Measurements from ENCODE around the gene BMS1.

The BMS1 gene

DNA sequence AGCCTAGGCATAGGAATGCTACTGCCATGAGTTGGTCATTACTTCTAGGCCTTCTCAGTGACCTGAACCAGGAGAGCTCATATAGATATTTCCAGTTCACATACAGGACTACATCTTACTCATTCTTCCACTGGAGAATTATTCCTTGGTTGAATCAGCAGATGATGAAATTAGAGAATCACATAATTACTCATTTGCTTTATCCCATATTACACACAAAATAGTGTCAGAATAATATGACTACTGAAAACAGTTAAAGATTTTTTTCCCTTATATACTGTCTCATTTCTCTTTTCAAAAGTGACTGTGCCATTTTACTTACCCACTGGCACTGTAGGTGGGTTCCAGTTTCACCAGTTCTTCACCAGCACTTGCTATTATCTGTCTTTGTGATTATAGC is 18.5 kb downstream of the BMS1 start:
- H3K4me3 ChIP-seq (ENCODE audit: insufficient read depth, low read length, poor library complexity, severe bottlenecking), result no peak overlapping the region
- H3K9ac ChIP-seq (ENCODE audit: low read length), result no peak overlapping the region
- no peaks in the 10 kb centered on the region for H4K20me1 ChIP-seq (ENCODE audit: low read depth, low read length)
- H2AFZ ChIP-seq (ENCODE audit: low read depth, low read length, severe bottlenecking), result no peak overlapping the region
- TF ChIP-seq, protein P1, sequence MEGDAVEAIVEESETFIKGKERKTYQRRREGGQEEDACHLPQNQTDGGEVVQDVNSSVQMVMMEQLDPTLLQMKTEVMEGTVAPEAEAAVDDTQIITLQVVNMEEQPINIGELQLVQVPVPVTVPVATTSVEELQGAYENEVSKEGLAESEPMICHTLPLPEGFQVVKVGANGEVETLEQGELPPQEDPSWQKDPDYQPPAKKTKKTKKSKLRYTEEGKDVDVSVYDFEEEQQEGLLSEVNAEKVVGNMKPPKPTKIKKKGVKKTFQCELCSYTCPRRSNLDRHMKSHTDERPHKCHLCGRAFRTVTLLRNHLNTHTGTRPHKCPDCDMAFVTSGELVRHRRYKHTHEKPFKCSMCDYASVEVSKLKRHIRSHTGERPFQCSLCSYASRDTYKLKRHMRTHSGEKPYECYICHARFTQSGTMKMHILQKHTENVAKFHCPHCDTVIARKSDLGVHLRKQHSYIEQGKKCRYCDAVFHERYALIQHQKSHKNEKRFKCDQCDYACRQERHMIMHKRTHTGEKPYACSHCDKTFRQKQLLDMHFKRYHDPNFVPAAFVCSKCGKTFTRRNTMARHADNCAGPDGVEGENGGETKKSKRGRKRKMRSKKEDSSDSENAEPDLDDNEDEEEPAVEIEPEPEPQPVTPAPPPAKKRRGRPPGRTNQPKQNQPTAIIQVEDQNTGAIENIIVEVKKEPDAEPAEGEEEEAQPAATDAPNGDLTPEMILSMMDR (IDR thresholded peaks at IDR 0.05; ENCODE audit: insufficient read depth, low read length, poor library complexity, severe bottlenecking), result no peak
- TF ChIP-seq EZH2phosphoT487 (conservative IDR thresholded peaks at IDR 0.05; ENCODE audit: low read length), result no peak
- H3K36me3 ChIP-seq (ENCODE audit: low read length), result peaks cover 47% of the 10 kb centered on the region; the same call in 1 of the 2 replicates
- H3K9me2 ChIP-seq (replicated peaks; ENCODE audit: insufficient read depth, low read length), result no peaks in the 10 kb centered on the region
- H3K4me2 ChIP-seq (ENCODE audit: low read depth, low read length, poor library complexity, severe bottlenecking), result no peak overlapping the region
- H3F3A ChIP-seq (ENCODE audit: insufficient read depth), result no peaks in the 10 kb centered on the region
- H3K9me3 ChIP-seq (ENCODE audit: insufficient read depth, low read length), result no peaks in the 10 kb centered on the region
- H3K27me3 ChIP-seq (ENCODE audit: low read length), result no peaks in the 10 kb centered on the region
- H3K27ac ChIP-seq (ENCODE audit: low read depth, low read length), result no peak overlapping the region
- peaks cover 3% of the 10 kb centered on the region; the same call in 1 of the 2 replicates for H3K79me2 ChIP-seq (ENCODE audit: insufficient read depth, low read length)

DNA sequence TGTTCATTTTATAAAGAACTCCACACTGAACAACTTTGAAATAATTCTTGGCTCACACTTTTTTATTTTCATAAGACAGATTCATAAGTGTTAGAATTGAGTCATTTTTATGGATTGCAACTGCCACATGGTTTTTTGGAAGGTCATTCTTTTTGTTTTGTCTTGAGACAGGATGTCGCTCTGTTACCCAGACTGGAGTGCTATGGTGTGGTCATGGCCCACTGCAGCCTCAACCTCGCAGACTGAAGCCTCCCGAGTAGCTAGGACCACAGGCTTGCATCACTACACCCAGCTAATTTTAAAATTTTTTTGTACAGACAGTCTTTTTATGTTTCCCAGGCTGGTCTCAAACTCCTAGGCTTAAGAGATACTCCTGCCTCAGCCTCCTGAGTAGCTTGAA is 20.3 kb downstream of the BMS1 start:
- Histone ChIP-seq H3K9me3 (ENCODE audit: insufficient read depth, low read length) (no peaks in the 10 kb centered on the region), H3K36me3 (ENCODE audit: low read length) (peaks cover 37% of the 10 kb centered on the region; the same call in 1 of the 2 replicates), H3K27ac (ENCODE audit: low read depth, low read length) (no peak overlapping the region)

DNA sequence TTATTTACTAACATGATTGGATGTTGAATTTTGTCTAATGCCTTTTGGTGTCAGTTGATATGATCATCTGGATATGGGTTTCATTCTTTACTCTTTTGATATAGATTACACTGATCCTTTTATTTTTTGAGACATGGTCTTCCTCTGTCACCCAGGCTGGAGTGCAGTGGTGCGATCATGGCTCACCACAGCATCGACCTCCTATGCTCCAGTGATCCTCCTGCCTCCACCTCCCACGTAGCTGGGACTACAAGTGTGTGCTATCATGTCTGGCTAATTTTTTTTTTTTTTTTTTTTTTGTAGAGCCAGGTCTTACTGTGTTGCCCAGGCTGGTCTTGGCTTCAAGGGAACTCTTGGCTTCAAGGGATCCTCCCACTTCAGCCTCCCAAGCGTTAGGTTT is 27.1 kb downstream of the BMS1 start:
- Histone ChIP-seq H3K9me2 (replicated peaks; ENCODE audit: insufficient read depth, low read length) (no peaks in the 10 kb centered on the region), H3K4me3 (ENCODE audit: insufficient read depth, low read length, poor library complexity, severe bottlenecking) (no peak overlapping the region), H3K9ac (ENCODE audit: low read length) (no peak overlapping the region), H3K9me3 (ENCODE audit: insufficient read depth, low read length) (no peaks in the 10 kb centered on the region), H3K27me3 (ENCODE audit: low read length) (no peaks in the 10 kb centered on the region), H2AFZ (ENCODE audit: low read depth, low read length, severe bottlenecking) (no peak overlapping the region), H4K20me1 (ENCODE audit: low read depth, low read length) (no peaks in the 10 kb centered on the region), H3K79me2 (ENCODE audit: insufficient read depth, low read length) (peaks cover 18% of the 10 kb centered on the region), H3K27ac (ENCODE audit: low read depth, low read length) (no peak overlapping the region), H3K36me3 (ENCODE audit: low read length) (peaks cover 6% of the 10 kb centered on the region; the same call in 1 of the 2 replicates), H3F3A (ENCODE audit: insufficient read depth) (no peaks in the 10 kb centered on the region), H3K4me2 (ENCODE audit: low read depth, low read length, poor library complexity, severe bottlenecking) (no peak overlapping the region)
- TF ChIP-seq, protein P1 (IDR thresholded peaks at IDR 0.05; ENCODE audit: insufficient read depth, low read length, poor library complexity, severe bottlenecking), result no peak
- no peak for TF ChIP-seq EZH2phosphoT487 (conservative IDR thresholded peaks at IDR 0.05; ENCODE audit: low read length)

More for the DNA sequence above, 20.3 kb downstream of the BMS1 start:
- Histone ChIP-seq H3K27me3 (ENCODE audit: low read length) (no peaks in the 10 kb centered on the region), H3F3A (ENCODE audit: insufficient read depth) (no peaks in the 10 kb centered on the region), H2AFZ (ENCODE audit: low read depth, low read length, severe bottlenecking) (no peak overlapping the region), H3K4me2 (ENCODE audit: low read depth, low read length, poor library complexity, severe bottlenecking) (no peak overlapping the region), H3K4me3 (ENCODE audit: insufficient read depth, low read length, poor library complexity, severe bottlenecking) (no peak overlapping the region), H3K79me2 (ENCODE audit: insufficient read depth, low read length) (peaks cover 3% of the 10 kb centered on the region; the same call in 1 of the 2 replicates), H3K9me2 (replicated peaks; ENCODE audit: insufficient read depth, low read length) (no peaks in the 10 kb centered on the region), H3K9ac (ENCODE audit: low read length) (no peak overlapping the region), H4K20me1 (ENCODE audit: low read depth, low read length) (no peaks in the 10 kb centered on the region)
- TF ChIP-seq, protein P1 (IDR thresholded peaks at IDR 0.05; ENCODE audit: insufficient read depth, low read length, poor library complexity, severe bottlenecking), result no peak
- TF ChIP-seq EZH2phosphoT487 (conservative IDR thresholded peaks at IDR 0.05; ENCODE audit: low read length), result no peak

All from SU-DHL-6 (cell line).